KMS-11 (cell line): ENCODE data around the gene FAM228B.

Source experiments
- H2AFZ ChIP-seq: fragments of 200-600 bp; sonication (generic); 2 replicates; pipeline ENCODE4 v1.6.1; 2016; ENCODE audit warnings: antibody characterized with exemption, mixed run types, low read depth
- H3K27ac ChIP-seq: fragments of 200-600 bp; sonication (generic); 2 replicates; pipeline ENCODE4 v1.6.1; 2016; ENCODE audit warnings: mild to moderate bottlenecking, mixed run types
- H3K27me3 ChIP-seq: fragments of 200-600 bp; sonication (generic); 2 replicates; pipeline ENCODE4 v1.6.1; 2017; ENCODE audit warnings: mild to moderate bottlenecking, low read depth, mixed run types, moderate library complexity; ENCODE audit not compliant: insufficient read depth
- H3K36me3 ChIP-seq: fragments of 200-600 bp; sonication (generic); 2 replicates; pipeline ENCODE4 v1.6.1; 2017; ENCODE audit warnings: mild to moderate bottlenecking, mixed run types; ENCODE audit not compliant: insufficient read depth
- H3K4me1 ChIP-seq: fragments of 200-600 bp; sonication (generic); 2 replicates; pipeline ENCODE4 v1.6.1; 2016; ENCODE audit warnings: mild to moderate bottlenecking, low read depth, mixed run types; ENCODE audit not compliant: poor library complexity, severe bottlenecking
- H3K4me2 ChIP-seq: fragments of 200-600 bp; sonication (generic); 2 replicates; pipeline ENCODE4 v1.7.0; 2016; ENCODE audit warnings: mild to moderate bottlenecking, mixed run types
- H3K4me3 ChIP-seq: fragments of 200-600 bp; sonication (generic); IDR thresholded peaks from 2 replicates; pipeline ENCODE4 v1.6.1; 2017; ENCODE audit warnings: low read depth, low read length, mixed read lengths; ENCODE audit not compliant: insufficient read depth
- H3K79me2 ChIP-seq: fragments of 200-600 bp; sonication (generic); 2 replicates; pipeline ENCODE4 v1.6.1; 2016; ENCODE audit warnings: low read depth, mixed run types; ENCODE audit not compliant: insufficient read depth
- H3K9ac ChIP-seq: fragments of 200-600 bp; sonication (generic); 2 replicates; pipeline ENCODE4 v1.6.1; 2016; ENCODE audit warnings: mild to moderate bottlenecking, mixed run types
- H4K20me1 ChIP-seq: fragments of 200-600 bp; sonication (generic); 2 replicates; pipeline ENCODE4 v1.6.1; 2016; ENCODE audit warnings: mild to moderate bottlenecking, mixed run types; ENCODE audit not compliant: insufficient read depth
- TF ChIP-seq, protein P1 (sequence below): fragments of 200-600 bp; sonication (generic); conservative IDR thresholded peaks from 2 replicates; pipeline ENCODE4 v1.6.1; 2017; ENCODE audit warnings: low read depth, mild to moderate bottlenecking, antibody characterized with exemption, low read length, moderate library complexity, mixed read lengths

FAM228B gene

GRCh38 chr2:24207359-24207758, 84.1 kb downstream of the FAM228B start:
- Histone ChIP-seq H2AFZ (no peak overlapping the region), H3K4me2 (no peak overlapping the region), H3K4me1 (no peaks in the 10 kb centered on the region), H3K27me3 (no peaks in the 10 kb centered on the region), H3K27ac (no peak overlapping the region), H3K79me2 (no peaks in the 10 kb centered on the region), H3K4me3 (no peak overlapping the region), H4K20me1 (no peaks in the 10 kb centered on the region), H3K9ac (no peak overlapping the region), H3K36me3 (no peaks in the 10 kb centered on the region)
- TF ChIP-seq, protein P1, sequence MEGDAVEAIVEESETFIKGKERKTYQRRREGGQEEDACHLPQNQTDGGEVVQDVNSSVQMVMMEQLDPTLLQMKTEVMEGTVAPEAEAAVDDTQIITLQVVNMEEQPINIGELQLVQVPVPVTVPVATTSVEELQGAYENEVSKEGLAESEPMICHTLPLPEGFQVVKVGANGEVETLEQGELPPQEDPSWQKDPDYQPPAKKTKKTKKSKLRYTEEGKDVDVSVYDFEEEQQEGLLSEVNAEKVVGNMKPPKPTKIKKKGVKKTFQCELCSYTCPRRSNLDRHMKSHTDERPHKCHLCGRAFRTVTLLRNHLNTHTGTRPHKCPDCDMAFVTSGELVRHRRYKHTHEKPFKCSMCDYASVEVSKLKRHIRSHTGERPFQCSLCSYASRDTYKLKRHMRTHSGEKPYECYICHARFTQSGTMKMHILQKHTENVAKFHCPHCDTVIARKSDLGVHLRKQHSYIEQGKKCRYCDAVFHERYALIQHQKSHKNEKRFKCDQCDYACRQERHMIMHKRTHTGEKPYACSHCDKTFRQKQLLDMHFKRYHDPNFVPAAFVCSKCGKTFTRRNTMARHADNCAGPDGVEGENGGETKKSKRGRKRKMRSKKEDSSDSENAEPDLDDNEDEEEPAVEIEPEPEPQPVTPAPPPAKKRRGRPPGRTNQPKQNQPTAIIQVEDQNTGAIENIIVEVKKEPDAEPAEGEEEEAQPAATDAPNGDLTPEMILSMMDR, result no peak

DNA sequence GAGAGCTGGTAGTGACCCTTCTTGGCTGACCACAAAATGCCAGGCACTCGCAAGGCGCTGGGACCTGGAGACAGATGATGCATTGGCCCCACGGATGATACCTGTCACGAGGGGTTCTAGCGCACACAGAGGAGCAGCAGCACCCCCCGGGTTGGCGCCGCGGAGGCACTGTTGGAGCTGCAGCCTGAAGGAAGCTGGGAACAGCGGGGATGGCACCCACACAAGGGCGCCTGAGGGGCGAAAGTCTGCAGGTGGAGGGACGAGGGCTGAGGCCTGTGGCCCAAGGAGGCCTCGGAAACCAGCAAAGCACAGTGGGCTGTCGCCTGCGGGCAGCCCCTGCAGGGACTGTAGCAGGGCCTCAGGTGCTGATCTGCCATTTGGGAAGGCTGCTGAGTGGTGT, 85.2 kb downstream of the FAM228B start:
- Histone ChIP-seq H3K36me3 (no peaks in the 10 kb centered on the region), H3K27me3 (no peaks in the 10 kb centered on the region), H3K4me3 (no peak overlapping the region), H3K9ac (no peak overlapping the region), H3K4me1 (no peaks in the 10 kb centered on the region), H3K4me2 (no peak overlapping the region), H3K79me2 (no peaks in the 10 kb centered on the region), H4K20me1 (no peaks in the 10 kb centered on the region), H3K27ac (no peak overlapping the region), H2AFZ (no peak overlapping the region)
- TF ChIP-seq, protein P1, result no peak

- H3K36me3 ChIP-seq, result no peaks in the 10 kb centered on the region
- no peaks in the 10 kb centered on the region for H3K79me2 ChIP-seq
- H3K4me2 ChIP-seq, result no peak overlapping the region
- TF ChIP-seq, protein P1, result no peak
- H3K4me3 ChIP-seq, result no peak overlapping the region
- H4K20me1 ChIP-seq, result no peaks in the 10 kb centered on the region
- no peak overlapping the region for H2AFZ ChIP-seq
- H3K9ac ChIP-seq, result no peak overlapping the region
- H3K27ac ChIP-seq, result no peak overlapping the region
- no peaks in the 10 kb centered on the region for H3K4me1 ChIP-seq
- no peaks in the 10 kb centered on the region for H3K27me3 ChIP-seq
Measured at GRCh38 chr2:24209389-24210105, 86.3 kb downstream of the FAM228B start.

DNA sequence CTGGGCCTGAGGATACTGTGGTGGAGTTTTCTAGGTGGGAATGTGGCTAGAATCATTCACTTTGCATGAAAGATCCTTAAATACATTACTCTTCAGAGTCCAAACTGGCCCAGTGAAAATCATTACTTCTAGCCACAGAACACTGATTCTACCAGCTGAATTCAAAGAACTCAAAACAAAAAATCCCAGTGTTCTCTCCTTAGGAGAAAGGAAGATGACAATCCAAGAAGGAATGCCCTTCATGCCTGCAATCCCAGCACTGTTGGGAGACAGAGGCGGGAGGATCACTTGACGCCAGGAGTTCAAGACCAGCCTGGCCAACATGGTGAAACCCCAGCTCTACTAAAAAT, 86.8 kb downstream of the FAM228B start:
- no peak overlapping the region for H3K4me3 ChIP-seq

More for the DNA sequence above, 86.8 kb downstream of the FAM228B start:
- TF ChIP-seq, protein P1, result no peak
- Histone ChIP-seq H3K9ac (no peak overlapping the region), H2AFZ (no peak overlapping the region), H3K4me2 (no peak overlapping the region), H3K27ac (no peak overlapping the region), H3K27me3 (no peaks in the 10 kb centered on the region), H4K20me1 (no peaks in the 10 kb centered on the region), H3K36me3 (no peaks in the 10 kb centered on the region), H3K79me2 (no peaks in the 10 kb centered on the region), H3K4me1 (no peaks in the 10 kb centered on the region)
